Measurements from ENCODE around the gene SCAPER. TPM values are rescaled to one million over a fixed set of nuclear protein-coding genes. Genes with fewer than 3 reads are reported as not detected.

SCAPER gene
- total and polyA plus RNA-seq, 2 of the 4 experiments (the other 2 are of a cell fraction), result 2.9 to 9.7 TPM

DNA sequence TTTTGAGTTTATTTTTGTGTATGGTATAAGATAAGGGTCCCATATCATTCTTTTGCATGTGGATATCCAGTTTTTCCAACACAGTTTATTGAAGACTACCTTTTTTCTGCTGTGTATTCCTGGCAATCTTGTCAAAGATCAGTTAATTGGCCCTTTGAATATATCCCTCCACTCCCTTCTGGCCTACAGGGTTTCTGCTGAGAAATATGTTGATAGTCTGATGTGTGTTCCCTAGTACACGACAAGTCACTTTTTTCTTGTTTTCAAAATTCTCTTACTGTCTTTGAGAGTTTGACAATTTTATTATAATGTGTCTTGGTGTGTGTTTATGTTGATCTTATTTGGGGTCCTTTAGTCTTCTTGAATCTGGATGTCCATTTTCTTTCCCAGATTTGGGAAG, 439.4 kb downstream of the SCAPER start:
- Histone ChIP-seq H3K9me1 (ENCODE audit: insufficient read depth, low read length) (no peaks in the 10 kb centered on the region), H3K56ac (ENCODE audit: extremely low read depth, insufficient read depth, low read length) (no peak overlapping the region), H3K23ac (ENCODE audit: low read depth, low read length) (no peak overlapping the region), H4K5ac (ENCODE audit: low read depth, low read length) (no peak overlapping the region), H2BK5ac (ENCODE audit: low read depth, low read length, poor library complexity, severe bottlenecking) (no peak overlapping the region), H2BK15ac (ENCODE audit: low read depth, low read length) (no peak overlapping the region), H2BK120ac (ENCODE audit: low read depth, low read length) (no peak overlapping the region), H4K91ac (ENCODE audit: insufficient read depth, low read depth, low read length) (no peak overlapping the region), H2AK9ac (replicated peaks; ENCODE audit: low read depth, low read length, poor library complexity) (no peak overlapping the region), H3K4ac (ENCODE audit: low read depth, low read length) (no peak overlapping the region), H3K4me2 (ENCODE audit: low read depth, low read length) (no peak overlapping the region), H2AK5ac (ENCODE audit: low read depth, low read length) (no peak overlapping the region), H3K18ac (ENCODE audit: low read depth, low read length) (no peak overlapping the region), H3K79me1 (ENCODE audit: low read depth in 1 of 2, low read length in 2 of 2) (no peaks in the 10 kb centered on the region), H3K14ac (replicated peaks; ENCODE audit: low read depth, low read length) (no peak overlapping the region), H3K9ac (ENCODE audit: low read depth, low read length) (no peak overlapping the region), H4K20me1 (ENCODE audit: insufficient read depth, low read length) (no peaks in the 10 kb centered on the region), H4K8ac (ENCODE audit: low read depth in 2 of 2, low read length in 2 of 2) (no peak overlapping the region), H2BK20ac (ENCODE audit: low read depth, low read length) (no peak overlapping the region), H3K9me3 (ENCODE audit: control insufficient read depth, insufficient read depth, low read length) (peaks cover 2% of the 10 kb centered on the region; the same call in 1 of the 2 replicates), H3K36me3 (ENCODE audit: control insufficient read depth, insufficient read depth, low read length) (no peaks in the 10 kb centered on the region), H3K27ac (ENCODE audit: insufficient read depth, low read length) (no peak overlapping the region), H3K27me3 (ENCODE audit: control insufficient read depth, insufficient read depth, low read length) (no peaks in the 10 kb centered on the region), H3K4me3 (ENCODE audit: insufficient read depth, low read depth, low read length) (no peak overlapping the region), H3K4me1 (ENCODE audit: control insufficient read depth, insufficient read depth, low read length) (no peaks in the 10 kb centered on the region), H2AFZ (replicated peaks; ENCODE audit: low read length, poor library complexity) (no peak overlapping the region)
- no peak for DNase-seq
- in situ Hi-C loops (cut with MboI; ENCODE audit: low sequenced_read_pairs) (no loop called here), dilution Hi-C loops (cut with HindIII; ENCODE audit: low sequenced_read_pairs, unreplicated experiment) (no loop called here), intact Hi-C loops (cut with micrococcal nuclease) (no loop called here)
- ChIA-PET POLR2A (ENCODE audit: unreplicated experiment) (no interaction called here), CTCF (no interaction called here)
- no TSS peak for BruUV-seq (replicated peaks)
- TF ChIP-seq, protein P1, sequence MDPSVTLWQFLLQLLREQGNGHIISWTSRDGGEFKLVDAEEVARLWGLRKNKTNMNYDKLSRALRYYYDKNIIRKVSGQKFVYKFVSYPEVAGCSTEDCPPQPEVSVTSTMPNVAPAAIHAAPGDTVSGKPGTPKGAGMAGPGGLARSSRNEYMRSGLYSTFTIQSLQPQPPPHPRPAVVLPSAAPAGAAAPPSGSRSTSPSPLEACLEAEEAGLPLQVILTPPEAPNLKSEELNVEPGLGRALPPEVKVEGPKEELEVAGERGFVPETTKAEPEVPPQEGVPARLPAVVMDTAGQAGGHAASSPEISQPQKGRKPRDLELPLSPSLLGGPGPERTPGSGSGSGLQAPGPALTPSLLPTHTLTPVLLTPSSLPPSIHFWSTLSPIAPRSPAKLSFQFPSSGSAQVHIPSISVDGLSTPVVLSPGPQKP (IDR thresholded peaks at IDR 0.05; ENCODE audit: borderline replicate concordance, low read depth, low read length), result no peak
- TF ChIP-seq, protein P2, sequence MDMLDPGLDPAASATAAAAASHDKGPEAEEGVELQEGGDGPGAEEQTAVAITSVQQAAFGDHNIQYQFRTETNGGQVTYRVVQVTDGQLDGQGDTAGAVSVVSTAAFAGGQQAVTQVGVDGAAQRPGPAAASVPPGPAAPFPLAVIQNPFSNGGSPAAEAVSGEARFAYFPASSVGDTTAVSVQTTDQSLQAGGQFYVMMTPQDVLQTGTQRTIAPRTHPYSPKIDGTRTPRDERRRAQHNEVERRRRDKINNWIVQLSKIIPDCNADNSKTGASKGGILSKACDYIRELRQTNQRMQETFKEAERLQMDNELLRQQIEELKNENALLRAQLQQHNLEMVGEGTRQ (IDR thresholded peaks at IDR 0.05; ENCODE audit: low read depth, low read length), result no peak
- TF ChIP-seq SMC3 (IDR thresholded peaks at IDR 0.05; ENCODE audit: low read depth, low read length) (no peak), MAZ (IDR thresholded peaks at IDR 0.05; ENCODE audit: borderline replicate concordance, low read depth, low read length) (no peak), POLR2A (IDR thresholded peaks at IDR 0.05; ENCODE audit: low read depth, low read length) (no peak), CEBPB (IDR thresholded peaks at IDR 0.05; ENCODE audit: low read depth, low read length) (no peak), RFX5 (IDR thresholded peaks at IDR 0.05; ENCODE audit: low read depth, low read length) (no peak), CHD1 (IDR thresholded peaks at IDR 0.05; ENCODE audit: low read depth, low read length) (no peak), RCOR1 (IDR thresholded peaks at IDR 0.05; ENCODE audit: insufficient replicate concordance, low read length) (no peak), FOS (IDR thresholded peaks at IDR 0.05; ENCODE audit: low read depth, low read length) (no peak)
- ATAC-seq (ENCODE audit: low read depth), result no peak
- WGBS, 2 experiments (ENCODE audit: extremely low coverage in 2 of 2, insufficient read length in 1 of 2), result no CpG with 5 or more reads among the region's 1 CpG
